Mucosa of descending colon (tissue), 3 donors: ENCODE results near the gene FILIP1. TPM values are rescaled to one million over a fixed set of nuclear protein-coding genes. Genes with fewer than 3 reads are reported as not detected.

ENCODE experiments used
- ATAC-seq: fragments of 200-7000 bp; cut with Tn5 transposase; one replicate; pipeline ENCODE4 v1.9.1; 2020; ENCODE audit warnings: mild to moderate bottlenecking, moderate library complexity
- DNase-seq, 3 donors: peaks; one replicate each; pipeline ENCODE4 v3.0.0-alpha.2; 2020
- H3K36me3 ChIP-seq: fragments of 200-600 bp; one replicate; pipeline ENCODE4 v1.8.0; 2021; ENCODE audit warnings: low read depth, mild to moderate bottlenecking
- H3K4me1 ChIP-seq: fragments of 200-600 bp; one replicate; pipeline ENCODE4 v1.8.0; 2021; ENCODE audit warnings: low read depth, mild to moderate bottlenecking
- H3K4me3 ChIP-seq: fragments of 200-600 bp; one replicate; pipeline ENCODE4 v1.8.0; 2021; ENCODE audit warnings: mild to moderate bottlenecking
- H3K9me3 ChIP-seq: fragments of 200-600 bp; one replicate; pipeline ENCODE4 v1.8.0; 2021; ENCODE audit warnings: mild to moderate bottlenecking
- intact Hi-C, 2 donors: fragments of 100-400 bp; cut with DNase I in 1 of 2; cut with micrococcal nuclease in 1 of 2; formaldehyde crosslinking; loops; one replicate each; pipeline versions ENCODE4 v1.11.0 to v1.11.1; 2022; cut with DNase I, micrococcal nuclease
- total RNA-seq, 3 donors: library from RNA; stranded (reverse); fragmentation: NEBNext Ultra II Directional in 2 of 3; extraction: Animal tissue kit (Norgen Biotek cat#: 25700) in 2 of 3; gene quantifications; one replicate each; pipeline versions ENCODE4 v1.2.1 to v1.2.4, GENCODE V29; 2021 to 2023
- TF ChIP-seq, protein P1 (sequence below): fragments of 200-600 bp; IDR thresholded peaks from one replicate; pipeline ENCODE4 v1.8.0; 2022; ENCODE audit warnings: antibody characterized with exemption, mild to moderate bottlenecking
- donor health status: DM: no; HTN: no; CAD: no; lungs with moderate emphysema.
- donor health status: DM: no; HTN: no; CAD: no.
- donor health status: DM: no; HTN: yes; CAD: no.

The FILIP1 gene
- total RNA-seq, 3 donors from 2014 or later = 1.0 to 49.8 (median 3.6) TPM

DNA sequence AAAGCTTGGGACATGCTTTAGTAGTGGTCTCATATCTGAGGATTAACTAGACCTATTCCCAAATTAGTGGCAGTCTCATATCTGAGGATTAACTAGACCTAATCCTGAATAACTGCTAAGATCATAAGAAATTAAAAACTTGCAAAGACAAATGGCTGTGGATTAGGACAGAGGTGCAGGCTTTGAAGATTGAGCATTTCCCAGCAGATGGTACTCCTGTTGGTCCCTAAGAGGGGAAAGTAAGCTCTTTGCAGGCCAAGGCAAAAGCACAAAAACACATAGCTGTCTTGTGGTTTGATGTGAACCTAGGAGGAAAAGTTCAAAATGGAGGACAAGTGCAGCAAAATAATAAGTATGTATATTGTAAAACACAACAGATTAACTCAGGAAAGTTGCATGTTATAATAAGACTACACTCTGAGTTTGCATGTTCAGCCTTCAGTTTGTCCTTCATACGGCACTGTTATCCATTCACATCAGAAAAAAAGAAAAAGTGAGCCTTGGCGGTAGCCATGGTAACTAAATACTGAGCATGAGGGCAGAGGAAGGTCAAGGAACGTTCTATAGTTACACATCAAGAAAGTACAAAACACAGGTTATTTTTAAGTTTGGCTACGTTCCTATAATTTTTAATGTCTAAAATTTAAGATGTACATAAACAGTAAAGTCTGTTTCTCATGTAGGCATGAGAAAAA lies 62.8 kb downstream of the FILIP1 start:
- H3K36me3 ChIP-seq = no peaks in the 10 kb centered on the region

DNA sequence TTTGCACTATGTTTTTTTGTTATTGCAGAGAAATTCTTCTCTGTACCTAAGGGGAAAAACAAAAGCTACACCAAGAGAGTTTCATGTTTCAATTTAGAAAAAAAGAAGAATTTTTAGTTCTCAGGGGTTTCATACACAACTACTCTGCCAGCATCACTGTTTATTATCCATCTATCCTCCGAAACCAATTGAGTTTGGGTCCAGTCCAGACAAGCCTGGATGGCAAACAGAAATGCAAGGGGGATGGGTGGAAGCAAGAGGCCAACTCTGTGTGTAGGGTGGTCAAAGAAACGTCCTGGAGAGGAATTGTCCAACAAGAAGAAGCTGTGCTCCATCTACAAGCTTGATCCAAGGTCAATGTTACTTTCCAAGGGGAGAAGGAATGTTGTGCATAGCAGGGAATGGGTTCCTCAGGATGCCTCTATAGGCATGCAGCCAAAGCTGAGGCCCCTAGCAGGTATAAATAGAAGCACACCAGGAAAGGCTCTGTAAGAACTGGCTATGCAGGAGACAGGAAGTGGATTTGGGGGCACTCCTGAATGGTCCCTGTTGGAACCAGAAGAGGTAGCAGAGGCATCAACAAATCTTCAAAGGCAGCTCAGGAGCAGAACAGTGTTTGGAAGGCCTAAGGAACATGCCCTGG lies 64.4 kb downstream of the FILIP1 start:
- Histone ChIP-seq H3K4me1 (no peaks in the 10 kb centered on the region), H3K4me3 (no peak overlapping the region), H3K9me3 (no peaks in the 10 kb centered on the region), H3K36me3 (no peaks in the 10 kb centered on the region)
- TF ChIP-seq, protein P1, sequence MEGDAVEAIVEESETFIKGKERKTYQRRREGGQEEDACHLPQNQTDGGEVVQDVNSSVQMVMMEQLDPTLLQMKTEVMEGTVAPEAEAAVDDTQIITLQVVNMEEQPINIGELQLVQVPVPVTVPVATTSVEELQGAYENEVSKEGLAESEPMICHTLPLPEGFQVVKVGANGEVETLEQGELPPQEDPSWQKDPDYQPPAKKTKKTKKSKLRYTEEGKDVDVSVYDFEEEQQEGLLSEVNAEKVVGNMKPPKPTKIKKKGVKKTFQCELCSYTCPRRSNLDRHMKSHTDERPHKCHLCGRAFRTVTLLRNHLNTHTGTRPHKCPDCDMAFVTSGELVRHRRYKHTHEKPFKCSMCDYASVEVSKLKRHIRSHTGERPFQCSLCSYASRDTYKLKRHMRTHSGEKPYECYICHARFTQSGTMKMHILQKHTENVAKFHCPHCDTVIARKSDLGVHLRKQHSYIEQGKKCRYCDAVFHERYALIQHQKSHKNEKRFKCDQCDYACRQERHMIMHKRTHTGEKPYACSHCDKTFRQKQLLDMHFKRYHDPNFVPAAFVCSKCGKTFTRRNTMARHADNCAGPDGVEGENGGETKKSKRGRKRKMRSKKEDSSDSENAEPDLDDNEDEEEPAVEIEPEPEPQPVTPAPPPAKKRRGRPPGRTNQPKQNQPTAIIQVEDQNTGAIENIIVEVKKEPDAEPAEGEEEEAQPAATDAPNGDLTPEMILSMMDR = no peak
- intact Hi-C loops = no loop called here
- DNase-seq (no peak), ATAC-seq (no peak)

More for the DNA sequence above, 62.8 kb downstream of the FILIP1 start:
- TF ChIP-seq, protein P1 = no peak
- Histone ChIP-seq H3K4me3 (no peak overlapping the region), H3K9me3 (no peaks in the 10 kb centered on the region), H3K4me1 (no peaks in the 10 kb centered on the region)
- DNase-seq (no peak), ATAC-seq (no peak)
- intact Hi-C loops = no loop called here

DNA sequence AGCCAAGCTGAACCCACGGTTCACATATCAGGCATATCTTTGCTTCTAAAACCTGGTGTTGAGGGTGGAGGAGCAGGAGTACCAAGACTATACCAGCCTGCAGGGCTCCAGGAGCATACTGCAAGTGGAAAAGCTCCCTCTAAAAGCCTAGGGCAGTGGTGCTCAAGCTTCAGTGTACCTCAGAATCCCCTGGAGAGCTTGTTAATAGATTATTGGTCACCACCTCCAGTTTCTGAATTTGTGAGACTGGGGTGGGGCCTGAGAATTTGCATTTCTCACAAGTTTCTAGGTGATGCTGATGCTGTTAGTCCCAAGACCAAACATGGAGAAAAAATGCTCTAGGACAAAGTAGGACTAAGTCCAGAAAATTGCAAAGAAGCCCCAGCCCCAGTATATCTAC lies 65.4 kb downstream of the FILIP1 start:
- Histone ChIP-seq H3K9me3 (no peaks in the 10 kb centered on the region), H3K4me3 (no peak overlapping the region), H3K36me3 (no peaks in the 10 kb centered on the region), H3K4me1 (no peaks in the 10 kb centered on the region)
- TF ChIP-seq, protein P1 = no peak
- intact Hi-C loops = no loop called here
- DNase-seq (no peak), ATAC-seq (no peak)

DNA sequence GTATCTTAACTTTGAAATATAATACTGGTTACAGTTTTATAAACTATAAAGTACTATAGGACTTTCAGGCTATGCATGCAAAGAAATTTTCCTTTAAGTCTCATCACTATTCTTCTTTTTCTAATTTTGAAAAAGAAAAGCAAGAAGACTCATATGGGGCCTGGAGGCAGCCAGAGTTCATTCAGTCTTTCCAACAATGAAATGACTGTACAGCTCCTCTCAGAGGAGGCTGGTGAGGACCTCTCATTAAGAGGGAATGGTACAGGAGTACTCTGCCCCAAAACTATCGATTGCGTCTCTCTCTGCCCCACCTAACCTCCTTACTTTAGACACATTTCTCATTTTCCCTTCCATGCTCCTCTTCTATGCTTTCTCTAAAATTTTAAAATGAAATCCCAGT lies 66.3 kb downstream of the FILIP1 start:
- H3K36me3 ChIP-seq = no peaks in the 10 kb centered on the region
- H3K9me3 ChIP-seq = no peaks in the 10 kb centered on the region
- TF ChIP-seq, protein P1 = no peak
- ATAC-seq = no peak
- H3K4me1 ChIP-seq = no peaks in the 10 kb centered on the region
- no peak for DNase-seq
- intact Hi-C loops = no loop called here
- no peak overlapping the region for H3K4me3 ChIP-seq

DNA sequence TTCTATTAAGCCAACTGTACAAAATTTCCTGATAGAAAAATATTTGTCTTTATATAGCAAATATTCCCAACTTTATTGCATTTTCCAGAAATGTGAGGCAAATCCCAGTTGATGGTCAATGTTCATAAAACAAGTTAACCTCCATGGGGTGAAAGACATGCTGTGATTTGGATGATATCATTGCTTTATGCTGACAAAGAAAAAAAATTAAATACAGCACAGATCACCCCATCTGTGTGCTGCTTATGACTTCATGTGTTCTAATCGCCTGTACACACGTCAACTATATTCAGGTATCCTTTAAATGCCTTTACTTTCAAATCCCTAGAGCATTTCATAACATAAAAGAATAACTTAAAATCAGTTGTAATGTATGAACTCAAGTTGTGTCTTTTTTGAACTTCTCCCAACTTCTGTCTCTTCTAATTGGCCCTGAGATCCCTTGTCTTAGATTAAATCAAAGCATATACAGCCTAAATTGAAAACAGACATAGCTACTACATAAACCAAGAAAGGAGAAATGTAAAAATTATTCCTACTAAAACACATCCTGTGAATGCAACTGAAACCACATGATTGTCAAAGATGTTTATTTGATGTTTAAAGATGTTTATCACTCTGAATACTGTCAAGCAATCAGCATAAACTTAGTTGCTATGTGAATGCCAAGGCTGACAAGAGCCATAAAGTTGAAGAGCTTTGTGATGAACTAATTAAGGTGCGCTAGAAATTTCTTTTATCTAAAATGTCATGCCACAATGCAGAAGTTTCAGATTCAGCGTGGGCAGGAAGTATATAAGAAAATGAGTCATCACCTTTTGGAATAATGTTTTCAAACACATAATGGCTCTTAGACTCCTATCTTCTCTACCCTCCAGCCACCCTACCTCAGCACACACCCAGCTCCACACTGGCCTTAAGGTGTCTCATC lies 68.7 kb downstream of the FILIP1 start:
- Histone ChIP-seq H3K36me3 (no peaks in the 10 kb centered on the region), H3K4me3 (no peak overlapping the region), H3K4me1 (no peaks in the 10 kb centered on the region), H3K9me3 (no peaks in the 10 kb centered on the region)
- TF ChIP-seq, protein P1 = no peak
- DNase-seq = no peak
- intact Hi-C loops = no loop called here
- ATAC-seq = peak; percentile 32
